ENCODE data around the gene C2CD4A.

DNA sequence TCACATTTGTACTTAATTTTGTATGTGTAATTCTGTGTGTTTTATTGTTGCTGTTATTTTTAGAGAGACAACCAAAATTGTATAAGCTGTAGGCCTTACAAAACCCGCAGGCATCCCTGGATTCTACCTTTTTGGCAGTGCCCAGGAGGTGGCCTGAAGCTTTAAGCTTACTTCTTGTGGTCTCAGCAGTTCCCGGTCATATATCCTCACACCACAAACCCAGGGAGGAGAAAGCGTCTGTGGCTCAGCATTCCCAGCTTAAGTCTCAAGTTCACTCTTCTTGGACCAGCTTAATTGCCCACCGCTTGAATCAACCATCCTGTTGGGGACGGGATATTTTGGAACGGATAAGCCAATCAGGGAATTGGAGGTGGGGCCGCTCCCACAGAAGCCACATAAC is 36.7 kb downstream of the C2CD4A start:
- TF ChIP-seq POLR2AphosphoS5 (IDR thresholded peaks at IDR 0.05; ENCODE audit: low read depth, low read length) (no peak), SIN3A (IDR thresholded peaks at IDR 0.05; ENCODE audit: borderline replicate concordance, insufficient read depth, low read length) (no peak)
- TF ChIP-seq, protein P1, sequence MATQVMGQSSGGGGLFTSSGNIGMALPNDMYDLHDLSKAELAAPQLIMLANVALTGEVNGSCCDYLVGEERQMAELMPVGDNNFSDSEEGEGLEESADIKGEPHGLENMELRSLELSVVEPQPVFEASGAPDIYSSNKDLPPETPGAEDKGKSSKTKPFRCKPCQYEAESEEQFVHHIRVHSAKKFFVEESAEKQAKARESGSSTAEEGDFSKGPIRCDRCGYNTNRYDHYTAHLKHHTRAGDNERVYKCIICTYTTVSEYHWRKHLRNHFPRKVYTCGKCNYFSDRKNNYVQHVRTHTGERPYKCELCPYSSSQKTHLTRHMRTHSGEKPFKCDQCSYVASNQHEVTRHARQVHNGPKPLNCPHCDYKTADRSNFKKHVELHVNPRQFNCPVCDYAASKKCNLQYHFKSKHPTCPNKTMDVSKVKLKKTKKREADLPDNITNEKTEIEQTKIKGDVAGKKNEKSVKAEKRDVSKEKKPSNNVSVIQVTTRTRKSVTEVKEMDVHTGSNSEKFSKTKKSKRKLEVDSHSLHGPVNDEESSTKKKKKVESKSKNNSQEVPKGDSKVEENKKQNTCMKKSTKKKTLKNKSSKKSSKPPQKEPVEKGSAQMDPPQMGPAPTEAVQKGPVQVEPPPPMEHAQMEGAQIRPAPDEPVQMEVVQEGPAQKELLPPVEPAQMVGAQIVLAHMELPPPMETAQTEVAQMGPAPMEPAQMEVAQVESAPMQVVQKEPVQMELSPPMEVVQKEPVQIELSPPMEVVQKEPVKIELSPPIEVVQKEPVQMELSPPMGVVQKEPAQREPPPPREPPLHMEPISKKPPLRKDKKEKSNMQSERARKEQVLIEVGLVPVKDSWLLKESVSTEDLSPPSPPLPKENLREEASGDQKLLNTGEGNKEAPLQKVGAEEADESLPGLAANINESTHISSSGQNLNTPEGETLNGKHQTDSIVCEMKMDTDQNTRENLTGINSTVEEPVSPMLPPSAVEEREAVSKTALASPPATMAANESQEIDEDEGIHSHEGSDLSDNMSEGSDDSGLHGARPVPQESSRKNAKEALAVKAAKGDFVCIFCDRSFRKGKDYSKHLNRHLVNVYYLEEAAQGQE (IDR thresholded peaks at IDR 0.05; ENCODE audit: insufficient read depth in 1 of 2, low read depth in 2 of 2, low read length in 2 of 2): no peak
